ENCODE data around the gene CLHC1.

Gene CLHC1

GRCh38 chr2:55176094-55176415, 56.0 kb downstream of the CLHC1 start:
- intact Hi-C loops (cut with DNase I), result no loop called here
- DNase-seq, result no peak

- intact Hi-C loops (cut with DNase I), result loop anchor here (2.0 kb wide), 1 partner anchor 161 kb away; no protein-coding TSS in a partner anchor
- DNase-seq, result no peak
Measured at GRCh38 chr2:55175254-55176093, 56.6 kb downstream of the CLHC1 start.

DNA sequence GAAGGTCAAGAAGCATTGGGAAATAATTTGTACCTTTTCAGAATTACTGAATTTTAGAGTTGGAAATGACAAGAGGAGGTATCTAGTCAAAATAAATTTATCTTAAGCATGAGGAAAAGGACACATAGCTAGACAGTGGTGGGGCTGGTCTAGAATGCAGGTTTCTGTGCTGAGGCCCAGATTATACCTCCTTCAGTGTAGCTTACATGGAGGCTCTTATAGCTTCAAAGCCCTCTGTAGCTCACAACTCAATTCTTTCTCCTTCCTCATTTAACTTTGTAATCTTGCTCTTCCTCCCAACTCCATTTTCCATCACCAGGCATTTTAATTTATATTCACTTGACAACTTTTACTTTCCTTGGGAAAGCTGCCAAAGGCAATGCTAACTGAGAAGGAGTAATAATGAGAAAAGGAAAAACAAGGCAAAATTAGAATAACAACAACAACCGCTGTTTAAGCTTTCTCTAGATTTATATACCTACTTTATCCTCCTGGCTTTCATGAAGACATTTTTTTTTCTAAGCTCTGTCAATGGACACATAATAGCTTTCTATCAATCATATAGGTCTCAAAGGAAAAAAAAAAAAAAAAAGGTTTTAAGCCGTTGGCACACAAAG, 58.5 kb downstream of the CLHC1 start:
- intact Hi-C loops (cut with DNase I), result loop anchor here (2.0 to 5.0 kb wide), 3 partner anchors 159 to 331 kb away; no protein-coding TSS in a partner anchor
- DNase-seq, result no peak

GRCh38 chr2:55169915-55170314, 62.2 kb downstream of the CLHC1 start:
- intact Hi-C loops (cut with DNase I), result loop anchor here (2.0 to 5.0 kb wide), 3 partner anchors 48 to 328 kb away; no protein-coding TSS in a partner anchor
- DNase-seq, result no peak

DNA sequence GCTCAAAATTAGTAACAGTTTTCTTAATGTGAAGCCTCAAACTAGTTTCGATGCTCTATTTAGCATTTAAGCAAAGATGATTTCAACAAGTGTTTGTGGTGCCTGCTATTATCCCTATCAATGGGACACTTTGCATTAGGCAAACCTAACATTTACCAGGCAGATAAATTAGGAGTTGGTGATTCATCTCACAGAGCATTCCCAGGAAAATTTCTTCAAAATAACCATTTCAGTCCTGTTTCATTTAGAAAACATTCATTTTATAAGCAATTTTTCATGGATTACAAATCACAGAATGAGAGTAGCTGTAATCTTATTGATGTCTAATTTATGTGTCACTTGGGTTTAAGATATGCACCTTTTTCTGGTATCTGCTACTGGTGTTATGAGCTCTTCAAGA, 62.7 kb downstream of the CLHC1 start:
- intact Hi-C loops (cut with DNase I), result loop anchor here (2.0 to 5.0 kb wide), 2 partner anchors 47 to 121 kb away; no protein-coding TSS in a partner anchor
- DNase-seq, result no peak

GRCh38 chr2:55168221-55169154, 63.6 kb downstream of the CLHC1 start:
- intact Hi-C loops (cut with DNase I), result loop anchor here (2.0 to 5.0 kb wide), 2 partner anchors 46 to 120 kb away; no protein-coding TSS in a partner anchor
- peak; percentile 46 to 95 (median 66) for DNase-seq

- intact Hi-C loops (cut with DNase I), result loop anchor here (5.0 kb wide), 1 partner anchor 43 kb away; no protein-coding TSS in a partner anchor
- DNase-seq, result no peak
Measured at GRCh38 chr2:55165626-55166025, 66.5 kb downstream of the CLHC1 start.

DNA sequence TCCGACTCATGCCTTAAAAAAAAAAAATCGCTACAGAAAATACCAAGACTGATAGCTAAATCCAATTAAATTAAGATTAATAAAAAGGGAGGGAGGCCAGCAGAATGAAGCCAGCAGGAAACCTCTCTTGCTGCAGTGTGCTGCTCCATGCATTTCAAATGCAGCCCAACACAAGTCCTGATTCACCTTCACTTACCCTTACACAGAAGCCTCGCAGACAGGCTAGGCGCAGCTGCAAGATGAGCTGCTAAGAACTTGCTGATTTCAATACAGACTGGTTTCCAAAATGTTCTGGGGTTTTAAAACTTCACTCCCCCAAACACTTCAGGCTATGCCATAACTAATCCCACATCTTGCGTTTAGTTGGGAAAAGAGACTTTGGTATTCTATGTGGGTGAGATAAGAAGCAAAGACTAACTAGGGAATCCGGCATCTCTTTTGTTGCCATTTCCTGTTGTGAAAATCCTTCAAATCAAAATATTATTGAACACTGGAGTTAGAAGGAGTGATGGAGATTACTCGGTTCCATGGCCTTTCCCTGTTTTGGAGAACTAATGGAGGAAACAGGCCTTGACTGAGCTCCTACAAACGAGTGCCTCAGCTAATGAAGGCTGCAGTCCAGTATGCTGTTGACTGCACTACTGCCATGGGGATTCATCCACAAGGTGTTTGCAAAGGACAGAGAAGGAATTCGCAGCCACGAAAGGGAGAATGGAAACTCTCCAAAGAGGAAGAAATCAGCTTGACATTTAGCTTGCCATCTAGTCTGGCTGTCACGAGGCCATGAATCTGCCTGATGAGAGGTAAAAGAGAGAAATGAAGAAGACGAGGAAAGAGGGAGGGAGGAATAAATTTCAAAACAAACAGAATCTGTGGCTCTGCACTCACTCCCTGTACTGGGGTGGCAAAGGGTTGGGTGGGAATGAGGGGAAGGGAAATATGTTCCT, 67.3 kb downstream of the CLHC1 start:
- DNase-seq, result no peak
- intact Hi-C loops (cut with DNase I), result loop anchor here (5.0 kb wide), 1 partner anchor 43 kb away; no protein-coding TSS in a partner anchor

DNA sequence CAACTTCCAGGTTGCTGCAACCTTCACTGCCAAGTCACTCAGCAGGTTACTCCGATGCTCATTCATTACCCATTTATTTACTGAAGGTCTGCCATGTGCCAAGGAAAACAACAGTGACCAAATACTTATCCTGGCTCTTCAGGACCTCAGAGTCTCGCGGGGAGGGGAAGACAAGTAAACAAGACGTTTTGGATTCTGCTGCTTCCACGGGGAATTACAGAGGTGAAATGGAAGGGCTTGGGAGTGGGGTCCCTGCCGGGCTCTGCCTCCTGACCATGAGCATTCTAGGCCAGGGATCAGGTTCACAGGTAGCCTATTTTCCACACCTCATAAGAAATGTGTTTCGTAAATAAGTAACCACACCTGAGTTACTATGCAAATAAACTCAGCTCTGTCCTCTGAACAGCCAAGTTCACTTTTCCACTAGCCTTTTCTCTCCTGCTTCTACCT, 68.1 kb downstream of the CLHC1 start:
- intact Hi-C loops (cut with DNase I), result no loop called here

DNA sequence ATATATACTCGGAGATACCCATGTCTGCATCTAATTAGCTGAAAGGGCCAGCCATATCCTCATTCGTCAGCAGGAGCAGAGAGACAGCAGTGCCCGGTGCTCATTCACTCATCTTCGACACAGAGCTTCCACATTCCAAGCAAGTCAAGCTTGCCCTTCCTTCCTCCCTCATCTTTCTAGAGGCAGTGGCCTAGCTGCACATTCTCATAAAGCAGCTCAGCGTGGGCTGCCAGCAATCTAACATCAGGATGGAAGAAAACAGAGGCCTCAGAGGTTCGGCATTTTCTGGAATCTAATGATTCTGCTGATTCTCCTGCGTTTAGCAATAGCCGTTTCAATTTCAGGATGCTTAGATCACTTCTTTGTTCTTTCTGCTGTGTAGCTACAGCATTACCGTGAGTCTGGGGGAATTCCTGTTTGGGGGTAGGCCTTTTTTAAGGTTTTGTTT, 68.8 kb downstream of the CLHC1 start:
- intact Hi-C loops (cut with DNase I), result no loop called here
- DNase-seq, result no peak

More for the DNA sequence above, 68.1 kb downstream of the CLHC1 start:
- no peak for DNase-seq

DNA sequence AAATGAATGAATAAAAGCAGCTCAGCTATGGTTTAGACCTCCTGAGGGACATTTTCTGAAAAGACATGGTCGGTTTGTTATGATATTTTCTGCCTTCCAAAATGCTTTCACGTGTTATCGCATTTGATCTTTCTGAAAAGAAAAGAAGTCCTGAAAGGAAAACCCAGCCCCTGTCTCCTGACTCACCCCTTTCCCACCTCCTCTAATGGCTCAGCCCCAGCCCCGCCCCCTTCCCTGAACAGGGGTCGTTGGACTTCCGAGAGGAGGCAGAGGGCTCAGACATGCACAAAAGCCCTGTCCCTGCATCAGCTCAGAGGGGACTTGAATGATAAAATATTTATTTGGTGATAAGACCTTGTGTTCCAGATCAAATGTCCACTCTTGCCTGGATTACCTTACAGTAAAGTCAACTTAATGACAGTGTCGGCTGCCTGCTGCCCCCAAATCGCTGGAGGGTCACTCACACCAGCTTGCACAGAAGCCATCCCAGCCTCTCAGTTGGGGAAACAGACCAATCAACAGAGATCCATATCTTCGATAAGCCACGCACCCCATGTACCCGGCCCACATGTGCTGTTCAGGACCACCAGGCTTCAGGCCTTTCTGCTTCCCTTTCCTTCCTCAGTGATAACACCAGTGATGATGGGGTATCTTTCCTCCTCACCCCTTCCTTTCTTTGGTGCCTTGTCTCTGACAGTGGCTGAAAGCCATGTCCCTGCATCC, 69.6 kb downstream of the CLHC1 start:
- no peak for DNase-seq
- intact Hi-C loops (cut with DNase I), result no loop called here

DNA sequence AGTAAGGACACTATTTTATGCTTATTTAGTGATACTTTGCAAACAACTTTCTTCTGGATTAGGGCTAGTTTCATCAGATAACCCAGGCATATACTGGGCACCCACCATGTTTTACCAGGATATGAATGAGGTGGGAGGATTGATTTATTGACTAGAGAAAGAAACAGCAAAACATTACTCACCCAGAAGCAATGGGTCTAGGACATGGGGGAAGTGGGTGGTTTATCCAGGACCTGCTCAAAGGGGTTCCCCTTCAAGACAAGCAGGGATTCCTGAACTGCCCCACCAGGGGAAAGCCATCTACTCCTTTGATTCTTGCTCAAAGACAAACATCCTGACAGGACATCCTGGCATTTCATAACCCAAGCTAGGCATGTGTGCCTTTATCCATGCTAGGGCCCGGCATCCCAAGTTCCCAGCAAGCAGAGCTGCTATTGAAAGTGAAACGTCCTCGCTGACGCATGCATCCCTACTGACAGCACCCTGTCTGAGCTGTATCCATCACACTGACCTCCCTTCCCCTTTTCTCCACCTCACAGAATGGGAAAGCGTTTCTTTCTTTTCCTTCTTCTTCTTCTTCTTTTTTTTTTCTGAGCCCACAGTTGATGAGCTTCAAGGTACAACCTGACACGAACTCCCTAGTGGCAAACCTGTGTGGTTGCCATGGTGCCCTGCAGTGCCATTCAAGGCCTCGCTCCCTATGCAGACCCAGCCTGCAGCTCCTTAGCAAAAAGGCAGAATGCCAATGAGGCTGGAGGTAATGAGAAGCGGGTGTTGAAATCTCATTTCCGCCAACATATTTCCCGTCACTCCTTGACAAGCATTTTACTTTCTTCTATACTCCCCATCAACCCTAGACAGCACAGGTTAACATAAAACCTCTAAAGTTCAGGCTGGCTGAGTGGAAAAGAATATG, 70.5 kb downstream of the CLHC1 start:
- intact Hi-C loops (cut with DNase I), result no loop called here
- peak in 1 of 10 donors; percentile 84 for DNase-seq

DNA sequence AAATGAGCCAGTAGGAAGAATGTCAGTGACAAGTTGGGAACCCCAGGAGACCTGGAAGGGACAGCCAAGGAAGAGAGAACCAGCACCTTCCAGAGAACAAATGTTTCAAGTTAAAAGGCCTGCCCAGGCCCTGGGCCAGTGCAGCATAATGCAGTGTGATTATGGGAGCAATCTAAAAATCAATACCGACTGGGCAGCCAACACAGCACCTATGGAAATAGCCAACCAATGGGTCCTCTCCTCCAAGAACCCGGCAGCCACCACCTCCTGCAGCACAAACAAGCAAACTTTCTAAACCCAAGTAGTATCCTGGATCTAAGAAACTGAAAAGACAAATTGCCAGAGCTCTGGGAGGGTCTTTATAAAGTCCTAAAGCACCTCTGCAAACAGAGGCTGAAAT, 71.7 kb downstream of the CLHC1 start:
- intact Hi-C loops (cut with DNase I), result no loop called here
- no peak for DNase-seq

- intact Hi-C loops (cut with DNase I), result no loop called here
- DNase-seq, result no peak
Measured at GRCh38 chr2:55159752-55160151, 72.3 kb downstream of the CLHC1 start.

- no peak for DNase-seq
Measured at GRCh38 chr2:55159037-55159651, 72.9 kb downstream of the CLHC1 start.

DNA sequence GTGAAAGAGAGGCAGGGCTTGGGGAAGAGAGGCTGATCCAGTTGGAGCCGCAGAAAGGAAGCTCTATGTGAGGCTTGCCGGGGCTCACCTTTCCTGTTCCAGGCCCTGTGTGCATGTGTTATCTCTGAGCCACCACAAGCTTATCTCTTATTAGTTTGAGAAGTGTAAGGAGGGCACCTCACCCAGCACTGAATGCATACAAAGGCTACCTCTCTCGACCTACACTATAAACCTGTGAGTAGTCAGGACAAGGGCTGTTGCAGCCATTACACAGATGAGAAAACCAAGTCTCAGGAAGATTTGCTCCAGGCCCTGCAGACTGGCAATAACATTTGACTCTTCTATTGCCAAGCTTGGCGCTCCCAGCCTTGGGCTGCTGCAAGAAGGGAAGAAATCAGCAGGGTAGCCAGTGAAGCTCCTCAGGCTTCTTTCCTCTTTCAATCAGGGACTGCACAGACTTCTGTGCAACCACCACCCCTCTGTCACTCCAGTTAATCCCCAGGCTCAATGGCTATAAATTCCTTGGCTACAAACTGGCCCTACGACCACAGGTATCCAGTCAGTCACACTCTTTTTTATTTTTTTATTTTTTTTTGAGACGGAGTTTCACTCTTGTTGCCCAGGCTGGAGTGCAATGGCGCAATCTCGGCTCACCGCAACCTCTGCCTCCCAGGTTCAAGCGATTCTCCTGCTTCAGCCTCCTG, 73.8 kb downstream of the CLHC1 start:
- DNase-seq, result no peak
- intact Hi-C loops (cut with DNase I), result no loop called here

More at GRCh38 chr2:55159037-55159651, 72.9 kb downstream of the CLHC1 start:
- intact Hi-C loops (cut with DNase I), result no loop called here
